GM23248 (cell line): ENCODE data around the gene HJV. TPM values are rescaled to one million over a fixed set of nuclear protein-coding genes. Genes with fewer than 3 reads are reported as not detected.
"Not testable (repeated sequence)": the region's sequence is repeated elsewhere in the genome, so short reads cannot be mapped to it uniquely, and the experiment has no call there.

Experiments used
- DNase-seq: peaks from one replicate; pipeline ENCODE4 v3.0.0-alpha.2; 2015
- H2AFZ ChIP-seq: fragments of 200-600 bp; sonication (generic); 2 replicates; pipeline ENCODE4 v1.6.1; 2016; ENCODE audit warnings: antibody characterized with exemption
- H3F3A ChIP-seq: fragments of 200-600 bp; sonication (generic); 2 replicates; pipeline ENCODE4 v1.6.1; 2016; ENCODE audit warnings: mild to moderate bottlenecking, antibody characterized with exemption, mixed run types; ENCODE audit not compliant: insufficient read depth
- H3K27ac ChIP-seq: fragments of 200-600 bp; sonication (generic); 2 replicates; pipeline ENCODE4 v1.5.1; 2016; ENCODE audit warnings: mild to moderate bottlenecking
- H3K27me3 ChIP-seq: fragments of 200-600 bp; sonication (generic); replicated peaks from 2 replicates; pipeline ENCODE4 v1.6.1; 2016; ENCODE audit warnings: mild to moderate bottlenecking; ENCODE audit not compliant: insufficient read depth
- H3K36me3 ChIP-seq: fragments of 200-600 bp; sonication (generic); 2 replicates; pipeline ENCODE4 v1.6.1; 2016; ENCODE audit warnings: low read depth, mild to moderate bottlenecking
- H3K4me1 ChIP-seq: fragments of 200-600 bp; sonication (generic); 2 replicates; pipeline ENCODE4 v1.6.1; 2016; ENCODE audit warnings: mild to moderate bottlenecking; ENCODE audit not compliant: insufficient read depth
- H3K4me2 ChIP-seq: fragments of 200-600 bp; sonication (generic); one replicate; pipeline ENCODE4 v1.6.1; 2016; ENCODE audit warnings: mild to moderate bottlenecking; ENCODE audit not compliant: unreplicated experiment
- H3K4me3 ChIP-seq: fragments of 200-600 bp; sonication (generic); 2 replicates; pipeline ENCODE4 v1.5.1; 2016; ENCODE audit warnings: mild to moderate bottlenecking
- H3K79me2 ChIP-seq: fragments of 200-600 bp; sonication (generic); 2 replicates; pipeline ENCODE4 v1.6.1; 2016; ENCODE audit warnings: mild to moderate bottlenecking; ENCODE audit not compliant: insufficient read depth
- H3K9ac ChIP-seq: fragments of 200-600 bp; sonication (generic); 2 replicates; pipeline ENCODE4 v1.6.1; 2016; ENCODE audit warnings: mild to moderate bottlenecking
- H3K9me2 ChIP-seq: fragments of 200-600 bp; sonication (generic); 2 replicates; pipeline ENCODE4 v1.6.1; 2016; ENCODE audit warnings: mixed run types, mild to moderate bottlenecking, moderate library complexity; ENCODE audit not compliant: insufficient read depth
- H3K9me3 ChIP-seq: fragments of 200-600 bp; sonication (generic); one replicate; pipeline ENCODE4 v1.6.1; 2017; ENCODE audit warnings: low read depth
- H4K20me1 ChIP-seq: fragments of 200-600 bp; sonication (generic); 2 replicates; pipeline ENCODE4 v1.6.0; 2016; ENCODE audit not compliant: insufficient read depth
- EZH2 ChIP-seq: fragments of 200-600 bp; sonication (generic); IDR thresholded peaks from 2 replicates; pipeline ENCODE4 v1.6.1; 2018; ENCODE audit warnings: antibody characterized with exemption, mild to moderate bottlenecking; ENCODE audit not compliant: insufficient read depth, poor library complexity, severe bottlenecking
- EZH2phosphoT487 ChIP-seq: fragments of 200-600 bp; sonication (generic); IDR thresholded peaks from 2 replicates; pipeline ENCODE4 v1.6.1; 2018; ENCODE audit warnings: antibody characterized with exemption, moderate library complexity, mild to moderate bottlenecking, low read depth; ENCODE audit not compliant: insufficient read depth
- WGBS, 2 experiments: methylation state at CpG; one replicate each; pipeline ENCODE4 v1.1.6; 2015 to 2017; ENCODE audit warnings: low lambda C conversion rate in 2 of 2, low coverage in 1 of 2; ENCODE audit errors: missing lambda C conversion rate in 2 of 2; 5-methylcytosine and 5-hydroxymethylcytosine counted together
- in situ Hi-C: fragments of 300-500 bp; cut with MboI; formaldehyde crosslinking; loops from 2 replicates; pipeline ENCODE4 v1.15.0; 2020
- polyA plus RNA-seq: library from polyadenylated mRNA; unstranded; fragments of >200 nt; fragmentation: Nextera tagmentation; extraction: Ambion mirVana; gene quantifications from 2 replicates; pipeline ENCODE4 v1.2.1, GENCODE V29; 2016
- total RNA-seq: library from RNA; depleted of rRNA; stranded (reverse); fragments of >200 nt; shearing (Covaris generic); gene quantifications from 2 replicates; pipeline ENCODE4 v1.2.3, GENCODE V29; 2014; rRNA removed

The HJV gene
- total RNA-seq (not detected in 2 replicates), polyA plus RNA-seq (not detected in 2 replicates)

GRCh38 chr1:146021622-146022402, at the start of gene HJV:
Gene HJV, minus strand, starts transcription at chr1:146021735. Its CDS starts 1,504 bp downstream, at chr1:146020231.
- in situ Hi-C loops, result no loop called here
- Histone ChIP-seq H3K27ac (no peak within 1 kb of the TSS), H2AFZ (no peak within 1 kb of the TSS)

GRCh38 chr1:146059148-146059547, 37.6 kb upstream of the HJV start:
- Histone ChIP-seq H3F3A (peaks cover 10% of the 10 kb centered on the region; the same call in 1 of the 2 replicates), H3K4me1 (peaks cover 10% of the 10 kb centered on the region), H3K27ac (0 out of 2 replicates have a peak overlapping the region, but pooled peaks have one; percentile 15)
- H3K79me2 ChIP-seq, H2AFZ ChIP-seq, H3K9me3 ChIP-seq, H3K27me3 ChIP-seq, H3K4me3 ChIP-seq, H3K9ac ChIP-seq, DNase-seq, H3K36me3 ChIP-seq, in situ Hi-C loops, H3K9me2 ChIP-seq, H3K4me2 ChIP-seq, H4K20me1 ChIP-seq: not testable (repeated sequence)
- 36 to 49% methylated on average over 3 of the region's 5 CpGs for WGBS, 2 experiments

More at GRCh38 chr1:146021622-146022402, at the start of gene HJV:
- peaks cover 14% of the 10 kb centered on the region for H3F3A ChIP-seq
- no peaks in the 10 kb centered on the region for H4K20me1 ChIP-seq
- H3K36me3 ChIP-seq, result no peaks in the 10 kb centered on the region
- H3K4me1 ChIP-seq, result peaks cover 6% of the 10 kb centered on the region
- TF ChIP-seq EZH2phosphoT487 (no peak), EZH2 (no peak)
- no peaks in the 10 kb centered on the region for H3K9me3 ChIP-seq
- H3K9ac ChIP-seq, result no peak within 1 kb of the TSS
- no peak within 1 kb of the TSS for H3K4me3 ChIP-seq
- H3K79me2 ChIP-seq, result no peaks in the 10 kb centered on the region
- H3K27me3 ChIP-seq, result no peaks in the 10 kb centered on the region
- H3K9me2 ChIP-seq, result no peaks in the 10 kb centered on the region
- DNase-seq, result no peak
- WGBS, 2 experiments, result 68 to 81% methylated on average over 5 of the region's 5 CpGs
- H3K4me2 ChIP-seq, result no peak within 1 kb of the TSS

- H3K79me2 ChIP-seq, H4K20me1 ChIP-seq, H3K4me1 ChIP-seq, H3K9me2 ChIP-seq, H3K36me3 ChIP-seq, H3K27me3 ChIP-seq, in situ Hi-C loops, H3K9me3 ChIP-seq: not testable (repeated sequence)
- Histone ChIP-seq H3K27ac (peak overlapping the region; percentile 73), H3K4me3 (peak overlapping the region; percentile 71), H2AFZ (peak overlapping the region; percentile 87), H3K4me2 (peak overlapping the region; percentile 72), H3K9ac (peak overlapping the region; percentile 85), H3F3A (peaks cover 26% of the 10 kb centered on the region)
- DNase-seq, result peak; percentile 90
- 6 to 8% methylated on average over 42 to 44 of the region's 47 CpGs for WGBS, 2 experiments
These were observed 30.5 kb upstream of the HJV start for GRCh38 chr1:146051852-146052676.

- H3K36me3 ChIP-seq, result no peaks in the 10 kb centered on the region
- no peaks in the 10 kb centered on the region for H4K20me1 ChIP-seq
- in situ Hi-C loops, result no loop called here
- no peak for DNase-seq
- H3K4me3 ChIP-seq, result peak overlapping the region; percentile 71
- peaks cover 26% of the 10 kb centered on the region for H3F3A ChIP-seq
- no peaks in the 10 kb centered on the region for H3K27me3 ChIP-seq
- H3K9me3 ChIP-seq, result no peaks in the 10 kb centered on the region
- peak overlapping the region; percentile 72 for H3K4me2 ChIP-seq
- H3K4me1 ChIP-seq, result peaks cover 8% of the 10 kb centered on the region; the same call in 1 of the 2 replicates
- H2AFZ ChIP-seq, result peak overlapping the region; percentile 87; the same call in 1 of the 2 replicates
- peak overlapping the region; percentile 73 for H3K27ac ChIP-seq
- TF ChIP-seq EZH2, result no peak
- TF ChIP-seq EZH2phosphoT487, result no peak
- no peaks in the 10 kb centered on the region for H3K79me2 ChIP-seq
- H3K9ac ChIP-seq, result peak overlapping the region; percentile 85
- no peaks in the 10 kb centered on the region for H3K9me2 ChIP-seq
- WGBS, 2 experiments, result 72 to 74% methylated on average over 15 of the region's 15 CpGs
These were observed 29.9 kb upstream of the HJV start for GRCh38 chr1:146051452-146051851.

GRCh38 chr1:146050652-146050963, 29.1 kb upstream of the HJV start:
- in situ Hi-C loops, H3K9me3 ChIP-seq, H3K36me3 ChIP-seq, H3K4me3 ChIP-seq, H3K27me3 ChIP-seq, H3K27ac ChIP-seq, H3K4me1 ChIP-seq, H3K79me2 ChIP-seq, H3K9me2 ChIP-seq, DNase-seq, H4K20me1 ChIP-seq, H2AFZ ChIP-seq, H3K9ac ChIP-seq, H3K4me2 ChIP-seq: not testable (repeated sequence)
- peaks cover 26% of the 10 kb centered on the region for H3F3A ChIP-seq
- whole genome bisulfite sequencing, 2 experiments, result 50 to 61% methylated on average over 3 of the region's 3 CpGs

- H2AFZ ChIP-seq, DNase-seq, H3K36me3 ChIP-seq, in situ Hi-C loops, H3K9ac ChIP-seq, H4K20me1 ChIP-seq, H3K9me2 ChIP-seq, H3K79me2 ChIP-seq, H3K4me3 ChIP-seq, H3K27ac ChIP-seq, H3K4me1 ChIP-seq, H3K9me3 ChIP-seq, H3K4me2 ChIP-seq, H3K27me3 ChIP-seq: not testable (repeated sequence)
- WGBS, 2 experiments, result 91 to 93% methylated on average over 12 of the region's 12 CpGs
- peaks cover 26% of the 10 kb centered on the region for H3F3A ChIP-seq
These were observed 28.5 kb upstream of the HJV start for GRCh38 chr1:146049866-146050651.
